Measurements from ENCODE around the gene SKIC8. TPM values are rescaled to one million over a fixed set of nuclear protein-coding genes. Genes with fewer than 3 reads are reported as not detected.

Gene SKIC8
- total RNA-seq, 1 donor from 2014 or later: 46.5 TPM

DNA sequence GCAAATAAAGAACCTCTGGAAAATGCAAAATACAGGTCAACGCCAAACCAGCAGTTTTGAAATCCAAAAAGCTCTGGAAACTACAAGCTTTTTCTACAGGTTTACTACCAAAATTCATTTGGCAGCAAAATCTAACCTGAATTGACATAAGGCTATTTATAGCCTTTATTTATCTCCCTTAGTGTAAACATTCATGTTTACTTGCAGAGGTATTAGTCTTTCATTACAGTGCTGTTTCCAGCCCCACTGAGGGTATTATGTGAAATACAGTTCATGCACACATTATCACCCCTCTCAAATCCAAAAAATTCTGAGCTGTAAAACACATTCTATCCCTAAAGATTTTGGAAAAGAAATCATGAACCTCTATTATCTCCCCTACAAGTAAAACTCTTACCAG, 7.2 kb downstream of the SKIC8 start:
- DNase-seq (ENCODE audit: extremely low spot score, unreplicated experiment): no peak
- Mint-ChIP-seq H3K36me3 (ENCODE audit: unreplicated experiment) (peaks cover 22% of the 10 kb centered on the region), H3K4me3 (ENCODE audit: unreplicated experiment) (no peak overlapping the region), H3K27ac (ENCODE audit: unreplicated experiment) (no peak overlapping the region), H3K4me1 (ENCODE audit: unreplicated experiment) (peaks cover 2% of the 10 kb centered on the region), H3K9me3 (ENCODE audit: unreplicated experiment) (no peaks in the 10 kb centered on the region), H3K27me3 (ENCODE audit: unreplicated experiment) (no peaks in the 10 kb centered on the region)
- TF ChIP-seq CTCF (IDR thresholded peaks at IDR 0.05): no peak

DNA sequence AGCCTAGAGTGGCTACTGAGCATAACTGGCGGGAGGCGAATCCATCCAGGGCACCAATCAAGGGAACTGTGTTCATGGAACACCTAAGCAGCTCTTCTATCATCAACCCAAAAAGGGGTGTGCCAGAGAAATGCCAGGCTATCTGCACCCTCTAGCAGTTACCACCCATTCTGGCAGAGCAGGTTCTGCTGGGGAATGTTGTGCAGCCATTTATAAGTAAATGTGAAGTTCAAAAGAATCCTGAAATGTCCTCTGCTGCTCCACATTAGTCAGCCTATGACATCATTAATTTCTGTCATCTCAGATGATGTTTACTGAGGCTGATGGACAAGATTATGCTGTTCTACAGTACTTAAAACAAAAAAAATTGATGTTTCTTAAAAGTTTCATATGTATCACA, 7.7 kb downstream of the SKIC8 start:
- Mint-ChIP-seq H3K36me3 (ENCODE audit: unreplicated experiment) (peaks cover 24% of the 10 kb centered on the region), H3K4me3 (ENCODE audit: unreplicated experiment) (no peak overlapping the region), H3K4me1 (ENCODE audit: unreplicated experiment) (no peaks in the 10 kb centered on the region), H3K27ac (ENCODE audit: unreplicated experiment) (no peak overlapping the region), H3K27me3 (ENCODE audit: unreplicated experiment) (no peaks in the 10 kb centered on the region), H3K9me3 (ENCODE audit: unreplicated experiment) (no peaks in the 10 kb centered on the region)
- DNase-seq (ENCODE audit: extremely low spot score, unreplicated experiment): no peak
- TF ChIP-seq CTCF (IDR thresholded peaks at IDR 0.05): no peak

DNA sequence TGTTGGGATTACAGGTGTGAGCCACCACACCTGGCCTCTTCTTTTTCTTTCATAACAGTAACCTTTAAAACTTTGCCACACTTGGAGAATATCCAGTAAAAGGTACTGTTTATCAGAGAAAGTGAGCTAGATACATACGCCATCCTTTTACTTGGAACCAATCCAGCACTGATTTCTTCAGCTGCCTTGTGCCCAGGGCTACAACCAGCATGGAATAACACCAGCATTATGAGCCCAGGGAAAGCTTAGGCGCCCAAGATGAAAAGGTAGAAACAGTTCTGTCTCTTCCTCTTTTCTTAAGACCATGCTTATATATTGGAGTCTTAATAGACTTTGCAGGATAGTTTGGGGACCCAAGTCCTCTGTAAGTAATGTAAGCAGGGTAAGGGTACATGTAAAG, 8.4 kb downstream of the SKIC8 start:
- no peak for DNase-seq (ENCODE audit: extremely low spot score, unreplicated experiment)
- H3K9me3 Mint-ChIP-seq (ENCODE audit: unreplicated experiment): no peaks in the 10 kb centered on the region
- no peaks in the 10 kb centered on the region for H3K27me3 Mint-ChIP-seq (ENCODE audit: unreplicated experiment)
- no peaks in the 10 kb centered on the region for H3K4me1 Mint-ChIP-seq (ENCODE audit: unreplicated experiment)
- H3K27ac Mint-ChIP-seq (ENCODE audit: unreplicated experiment): no peak overlapping the region
- no peak overlapping the region for H3K4me3 Mint-ChIP-seq (ENCODE audit: unreplicated experiment)
- H3K36me3 Mint-ChIP-seq (ENCODE audit: unreplicated experiment): peaks cover 31% of the 10 kb centered on the region
- no peak for TF ChIP-seq CTCF (IDR thresholded peaks at IDR 0.05)

GRCh38 chr15:78290222-78290621, 9.2 kb downstream of the SKIC8 start:
- peaks cover 37% of the 10 kb centered on the region for H3K36me3 Mint-ChIP-seq (ENCODE audit: unreplicated experiment)

DNA sequence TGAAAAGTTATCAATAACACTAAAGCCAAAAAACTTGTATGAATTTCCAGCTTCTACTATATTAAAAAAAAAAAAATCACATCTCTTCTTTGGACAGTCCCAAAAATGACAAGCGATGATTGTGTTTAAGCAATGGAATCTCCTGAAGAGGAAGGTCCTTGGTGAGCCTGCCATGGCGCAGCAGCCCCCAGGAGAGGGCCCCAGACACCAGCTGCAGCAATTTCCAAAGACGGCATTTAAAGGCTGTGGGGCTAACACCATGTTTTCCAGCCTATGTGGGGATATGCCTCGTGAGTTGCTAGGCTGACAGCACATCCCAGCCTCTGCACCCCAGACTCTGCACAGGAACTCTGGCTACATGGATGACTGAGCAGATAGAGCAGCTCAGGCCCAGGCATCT, 14.7 kb downstream of the SKIC8 start:
- peak; percentile 9 for TF ChIP-seq CTCF (IDR thresholded peaks at IDR 0.05)
- Mint-ChIP-seq H3K27me3 (ENCODE audit: unreplicated experiment) (no peaks in the 10 kb centered on the region), H3K4me3 (ENCODE audit: unreplicated experiment) (no peak overlapping the region), H3K27ac (ENCODE audit: unreplicated experiment) (no peak overlapping the region), H3K4me1 (ENCODE audit: unreplicated experiment) (no peaks in the 10 kb centered on the region), H3K36me3 (ENCODE audit: unreplicated experiment) (peaks cover 45% of the 10 kb centered on the region), H3K9me3 (ENCODE audit: unreplicated experiment) (no peaks in the 10 kb centered on the region)
- no peak for DNase-seq (ENCODE audit: extremely low spot score, unreplicated experiment)

More at GRCh38 chr15:78290222-78290621, 9.2 kb downstream of the SKIC8 start:
- no peaks in the 10 kb centered on the region for H3K4me1 Mint-ChIP-seq (ENCODE audit: unreplicated experiment)
- H3K27ac Mint-ChIP-seq (ENCODE audit: unreplicated experiment): no peak overlapping the region
- no peaks in the 10 kb centered on the region for H3K9me3 Mint-ChIP-seq (ENCODE audit: unreplicated experiment)
- no peaks in the 10 kb centered on the region for H3K27me3 Mint-ChIP-seq (ENCODE audit: unreplicated experiment)
- TF ChIP-seq CTCF (IDR thresholded peaks at IDR 0.05): no peak
- no peak for DNase-seq (ENCODE audit: extremely low spot score, unreplicated experiment)
- H3K4me3 Mint-ChIP-seq (ENCODE audit: unreplicated experiment): no peak overlapping the region
